ENCODE data around the gene KIF13A.
"Not testable (repeated sequence)": the region's sequence is repeated elsewhere in the genome, so short reads cannot be mapped to it uniquely, and the experiment has no call there.

- TF ChIP-seq CTCF, POLR2A (IDR thresholded peaks at IDR 0.05): not testable (repeated sequence)
Observed at GRCh38 chr6:17745324-17745723, 242.1 kb downstream of the KIF13A start.
